Measurements from ENCODE around the gene DGKA. TPM values are rescaled to one million over a fixed set of nuclear protein-coding genes. Genes with fewer than 3 reads are reported as not detected.

DGKA gene
- total and polyA plus RNA-seq, 3 donors from 2014 or later = 28.9 to 40.4 (median 40.3) TPM

DNA sequence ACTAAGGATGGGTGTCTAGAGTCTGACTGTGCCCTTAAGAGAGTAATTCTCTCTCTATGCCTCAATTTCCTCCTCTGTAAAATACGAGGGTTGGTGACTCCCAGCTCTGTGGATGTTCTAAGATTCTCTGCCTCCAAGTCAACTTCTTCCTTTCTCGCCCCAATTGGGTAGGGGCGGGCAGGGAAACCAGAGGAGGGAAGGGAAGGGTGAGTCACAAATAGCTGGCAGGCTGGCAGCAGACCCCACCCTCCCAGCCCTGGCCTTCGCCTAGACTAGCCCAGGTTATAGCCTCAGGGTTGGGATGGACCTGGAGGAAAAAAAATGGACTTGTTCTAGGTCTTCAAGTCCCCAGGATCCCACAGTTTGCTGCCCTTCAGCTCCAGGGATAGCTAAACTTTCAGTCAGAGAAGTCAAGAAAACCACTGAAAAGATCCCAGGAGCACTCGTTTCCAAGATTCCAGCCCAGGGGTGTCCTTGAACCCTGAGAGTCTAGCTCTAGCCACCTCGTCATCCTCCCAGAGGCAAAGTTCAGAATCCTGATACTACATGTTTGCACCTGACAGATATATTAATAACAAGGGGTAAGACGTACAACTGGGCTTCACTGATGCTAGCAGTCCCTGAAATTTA, 2.3 kb downstream of the DGKA start:
- H3K4me1 ChIP-seq = peaks cover 17% of the 10 kb centered on the region
- intact Hi-C loops (cut with DNase I; ENCODE audit: low total_unique reads) = loop anchor here (10.0 kb wide), 1 partner anchor 188 kb away; the partner anchor contains the start of gene GDF11
- H3K9me3 ChIP-seq = no peaks in the 10 kb centered on the region
- no peak overlapping the region for H3K27ac ChIP-seq
- no peak for DNase-seq
- 76 to 80% methylated on average over 7 of the region's 7 CpGs for WGBS, 2 donors
- no peaks in the 10 kb centered on the region for H3K27me3 ChIP-seq
- TF ChIP-seq, protein P1, sequence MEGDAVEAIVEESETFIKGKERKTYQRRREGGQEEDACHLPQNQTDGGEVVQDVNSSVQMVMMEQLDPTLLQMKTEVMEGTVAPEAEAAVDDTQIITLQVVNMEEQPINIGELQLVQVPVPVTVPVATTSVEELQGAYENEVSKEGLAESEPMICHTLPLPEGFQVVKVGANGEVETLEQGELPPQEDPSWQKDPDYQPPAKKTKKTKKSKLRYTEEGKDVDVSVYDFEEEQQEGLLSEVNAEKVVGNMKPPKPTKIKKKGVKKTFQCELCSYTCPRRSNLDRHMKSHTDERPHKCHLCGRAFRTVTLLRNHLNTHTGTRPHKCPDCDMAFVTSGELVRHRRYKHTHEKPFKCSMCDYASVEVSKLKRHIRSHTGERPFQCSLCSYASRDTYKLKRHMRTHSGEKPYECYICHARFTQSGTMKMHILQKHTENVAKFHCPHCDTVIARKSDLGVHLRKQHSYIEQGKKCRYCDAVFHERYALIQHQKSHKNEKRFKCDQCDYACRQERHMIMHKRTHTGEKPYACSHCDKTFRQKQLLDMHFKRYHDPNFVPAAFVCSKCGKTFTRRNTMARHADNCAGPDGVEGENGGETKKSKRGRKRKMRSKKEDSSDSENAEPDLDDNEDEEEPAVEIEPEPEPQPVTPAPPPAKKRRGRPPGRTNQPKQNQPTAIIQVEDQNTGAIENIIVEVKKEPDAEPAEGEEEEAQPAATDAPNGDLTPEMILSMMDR (IDR thresholded peaks at IDR 0.05) = no peak
- no peak for TF ChIP-seq POLR2A (IDR thresholded peaks at IDR 0.05)
- H3K4me3 ChIP-seq = no peak overlapping the region
- H3K36me3 ChIP-seq (ENCODE audit: low read depth, missing control alignments) = no peaks in the 10 kb centered on the region

DNA sequence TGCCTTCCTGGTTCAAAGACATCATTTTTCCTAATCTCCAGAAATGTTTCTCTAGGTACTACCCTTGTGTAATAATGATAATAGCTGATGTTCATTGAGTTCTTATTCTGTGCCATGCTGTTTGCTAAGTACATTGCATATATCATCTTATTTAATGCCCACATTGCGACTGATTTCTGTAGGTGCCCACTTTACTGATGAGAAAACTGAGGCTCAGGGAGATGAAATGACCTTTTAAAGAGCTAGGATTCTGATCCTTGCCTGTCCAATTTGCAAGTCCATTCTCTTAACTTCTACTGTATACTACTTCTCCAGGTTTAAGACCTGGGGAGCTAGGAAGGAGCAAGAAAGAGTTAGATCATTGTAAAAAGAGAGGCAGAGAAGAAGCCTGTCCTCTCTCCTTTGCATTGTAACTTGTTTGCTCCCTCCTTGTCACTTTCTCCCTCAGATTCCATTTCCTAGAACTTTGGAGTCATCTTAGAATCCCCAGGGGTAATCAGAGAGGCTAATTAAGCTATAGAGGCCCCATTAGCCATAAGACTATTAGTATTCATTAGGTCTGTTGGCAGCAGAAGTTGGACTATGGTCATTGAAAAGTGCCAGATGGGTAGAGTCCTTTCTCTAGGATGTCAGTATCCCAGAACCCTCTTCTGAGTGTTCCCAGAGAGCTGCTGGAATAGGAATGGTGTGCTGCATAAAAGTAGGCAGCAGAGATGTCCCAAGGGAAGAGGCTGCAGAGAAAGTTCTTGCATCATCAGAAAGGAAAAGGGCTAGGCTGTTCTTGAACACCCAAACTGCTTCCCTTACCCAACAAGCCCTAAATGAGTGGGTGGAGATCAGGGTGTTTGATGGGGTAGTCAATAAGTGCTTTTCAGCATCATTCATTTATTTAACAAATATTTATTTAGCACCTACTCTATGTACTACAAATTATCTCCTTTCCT, 3.1 kb downstream of the DGKA start:
- Histone ChIP-seq H3K27ac (no peak overlapping the region), H3K9me3 (no peaks in the 10 kb centered on the region), H3K4me3 (no peak overlapping the region), H3K4me1 (peaks cover 12% of the 10 kb centered on the region), H3K36me3 (ENCODE audit: low read depth, missing control alignments) (no peaks in the 10 kb centered on the region), H3K27me3 (no peaks in the 10 kb centered on the region)
- 88 to 96% methylated on average over 1 of the region's 1 CpG for WGBS, 2 donors
- intact Hi-C loops (cut with DNase I; ENCODE audit: low total_unique reads) = loop anchor here (10.0 kb wide), 1 partner anchor 189 kb away; the partner anchor contains the start of gene GDF11
- no peak for DNase-seq
- TF ChIP-seq, protein P1 (IDR thresholded peaks at IDR 0.05) = no peak
- TF ChIP-seq POLR2A (IDR thresholded peaks at IDR 0.05) = no peak

DNA sequence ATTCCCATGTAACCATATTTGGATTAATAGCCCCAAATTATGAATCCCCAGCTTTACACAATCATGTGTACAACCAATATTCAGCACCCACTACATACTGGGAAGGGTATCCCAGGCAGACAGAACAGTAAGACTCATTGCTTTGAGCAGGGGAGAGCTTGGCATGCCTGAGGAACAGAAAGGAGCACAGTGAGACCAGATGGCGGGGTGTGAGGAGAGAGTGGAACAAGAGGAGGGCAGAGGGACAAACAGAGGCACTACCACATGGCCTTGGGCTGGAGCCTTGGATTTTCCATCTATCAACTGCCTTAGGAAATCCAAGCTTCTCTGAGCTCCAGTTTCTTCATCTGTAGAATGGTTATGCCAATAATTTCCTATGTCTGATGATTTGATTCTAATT, 3.8 kb downstream of the DGKA start:
- Histone ChIP-seq H3K4me1 (peaks cover 12% of the 10 kb centered on the region), H3K27me3 (no peaks in the 10 kb centered on the region), H3K36me3 (ENCODE audit: low read depth, missing control alignments) (no peaks in the 10 kb centered on the region), H3K27ac (no peak overlapping the region), H3K4me3 (no peak overlapping the region), H3K9me3 (no peaks in the 10 kb centered on the region)
- 88 to 97% methylated on average over 1 of the region's 1 CpG for WGBS, 2 donors
- DNase-seq = no peak
- no peak for TF ChIP-seq POLR2A (IDR thresholded peaks at IDR 0.05)
- TF ChIP-seq, protein P1 (IDR thresholded peaks at IDR 0.05) = no peak
- intact Hi-C loops (cut with DNase I; ENCODE audit: low total_unique reads) = loop anchor here (10.0 kb wide), 1 partner anchor 190 kb away; the partner anchor contains the start of gene GDF11

- peak; percentile 33 for DNase-seq
- H3K4me3 ChIP-seq = peak overlapping the region; percentile 18 to 49
- TF ChIP-seq, protein P1 (IDR thresholded peaks at IDR 0.05) = no peak
- TF ChIP-seq POLR2A (IDR thresholded peaks at IDR 0.05) = no peak
- H3K27me3 ChIP-seq = no peaks in the 10 kb centered on the region
- no peaks in the 10 kb centered on the region for H3K9me3 ChIP-seq
- no peaks in the 10 kb centered on the region for H3K36me3 ChIP-seq (ENCODE audit: low read depth, missing control alignments)
- peaks cover 8% of the 10 kb centered on the region for H3K4me1 ChIP-seq
- intact Hi-C loops (cut with DNase I; ENCODE audit: low total_unique reads) = loop anchor here (10.0 kb wide), 1 partner anchor 191 kb away; the partner anchor contains the start of gene GDF11
- WGBS, 2 donors = 20 to 30% methylated on average over 26 of the region's 26 CpGs
- peak overlapping the region; percentile 39 to 66 for H3K27ac ChIP-seq
Measured at GRCh38 chr12:55935738-55936151, 4.8 kb downstream of the DGKA start.
